H9 (cell line): ENCODE results near the gene INTS6. TPM values are rescaled to one million over a fixed set of nuclear protein-coding genes. Genes with fewer than 3 reads are reported as not detected.

Experiments used
- DNase-seq: peaks from one replicate; pipeline ENCODE4 v3.0.0-alpha.2; 2017
- H2AFZ ChIP-seq: one replicate; pipeline ENCODE4 v1.6.1; 2013; ENCODE audit warnings: mild to moderate bottlenecking, low read length, control low read depth, moderate library complexity
- H2AK5ac ChIP-seq: 2 replicates; pipeline ENCODE4 v1.6.1; 2013; ENCODE audit warnings: low read length, control low read depth, mixed read lengths; ENCODE audit not compliant: insufficient read length
- H2BK120ac ChIP-seq: one replicate; pipeline ENCODE4 v1.6.1; 2013; ENCODE audit warnings: low read depth, mild to moderate bottlenecking, low read length, control low read depth, inconsistent platforms; ENCODE audit not compliant: poor library complexity, severe bottlenecking
- H2BK12ac ChIP-seq: 2 replicates; pipeline ENCODE4 v1.6.1; 2013; ENCODE audit warnings: low read length, control low read depth, mixed read lengths, low read depth; ENCODE audit not compliant: insufficient read length
- H2BK15ac ChIP-seq: 2 replicates; pipeline ENCODE4 v1.6.1; 2013; ENCODE audit warnings: low read depth, low read length, control low read depth
- H2BK20ac ChIP-seq: one replicate; pipeline ENCODE4 v1.6.1; 2013; ENCODE audit warnings: low read depth, mild to moderate bottlenecking, low read length, control low read depth, inconsistent platforms; ENCODE audit not compliant: poor library complexity, severe bottlenecking
- H2BK5ac ChIP-seq: 2 replicates; pipeline ENCODE4 v1.6.1; 2013; ENCODE audit warnings: low read length, control low read depth, mixed read lengths; ENCODE audit not compliant: insufficient read length
- H3K14ac ChIP-seq: 2 replicates; pipeline ENCODE4 v1.6.1; 2013; ENCODE audit warnings: low read length, control low read depth; ENCODE audit not compliant: insufficient read depth
- H3K18ac ChIP-seq: 2 replicates; pipeline ENCODE4 v1.6.1; 2013; ENCODE audit warnings: low read depth, mild to moderate bottlenecking, mixed read lengths, low read length, control low read depth; ENCODE audit not compliant: insufficient read length
- H3K23ac ChIP-seq: 2 replicates; pipeline ENCODE4 v1.6.1; 2013; ENCODE audit warnings: low read length, control low read depth, mixed read lengths, low read depth; ENCODE audit not compliant: insufficient read length
- H3K23me2 ChIP-seq: 2 replicates; pipeline ENCODE4 v1.6.1; 2013; ENCODE audit warnings: low read depth, mild to moderate bottlenecking, mixed read lengths, low read length, control low read depth; ENCODE audit not compliant: insufficient read length, poor library complexity, severe bottlenecking
- H3K27ac ChIP-seq: 2 replicates; pipeline ENCODE4 v1.5.1; 2013; ENCODE audit warnings: low read length, control low read depth, mixed read lengths, low read depth; ENCODE audit not compliant: insufficient read length
- H3K27me3 ChIP-seq: 2 replicates; pipeline ENCODE4 v1.6.1; 2013; ENCODE audit warnings: low read length, control low read depth, inconsistent platforms; ENCODE audit not compliant: insufficient read depth
- H3K4ac ChIP-seq: 2 replicates; pipeline ENCODE4 v1.6.1; 2013; ENCODE audit warnings: low read depth, mild to moderate bottlenecking, control low read depth, inconsistent platforms, low read length, moderate library complexity
- H3K4me1 ChIP-seq: 2 replicates; pipeline ENCODE4 v1.6.1; 2013; ENCODE audit warnings: low read length, control low read depth, inconsistent platforms; ENCODE audit not compliant: insufficient read depth
- H3K4me2 ChIP-seq: 2 replicates; pipeline ENCODE4 v1.6.1; 2013; ENCODE audit warnings: low read length, control low read depth, mixed read lengths; ENCODE audit not compliant: insufficient read length, insufficient read depth
- H3K56ac ChIP-seq: 2 replicates; pipeline ENCODE4 v1.6.1; 2013; ENCODE audit warnings: low read depth, mild to moderate bottlenecking, mixed read lengths, low read length, control low read depth; ENCODE audit not compliant: insufficient read length
- H3K79me1 ChIP-seq: 2 replicates; pipeline ENCODE4 v1.6.1; 2013; ENCODE audit warnings: low read depth, mild to moderate bottlenecking, moderate library complexity, low read length, control low read depth, inconsistent platforms; ENCODE audit not compliant: insufficient read depth, poor library complexity, severe bottlenecking
- H3K79me2 ChIP-seq: 2 replicates; pipeline ENCODE4 v1.6.1; 2013; ENCODE audit warnings: low read length, control low read depth, inconsistent platforms; ENCODE audit not compliant: insufficient read depth
- H3K9ac ChIP-seq: 2 replicates; pipeline ENCODE4 v1.6.1; 2013; ENCODE audit warnings: low read length, control low read depth, mixed read lengths; ENCODE audit not compliant: insufficient read length; ENCODE audit errors: extremely low read depth
- H3K9me3 ChIP-seq: one replicate; pipeline ENCODE4 v1.6.1; 2013; ENCODE audit warnings: low read depth, low read length, inconsistent platforms; ENCODE audit not compliant: control insufficient read depth
- H3T11ph ChIP-seq: one replicate; pipeline ENCODE4 v1.6.1; 2013; ENCODE audit warnings: mild to moderate bottlenecking, low read length, control low read depth, inconsistent platforms
- H4K20me1 ChIP-seq: one replicate; pipeline ENCODE4 v1.6.1; 2013; ENCODE audit not compliant: control insufficient read depth, insufficient read length, insufficient read depth
- H4K5ac ChIP-seq: 2 replicates; pipeline ENCODE4 v1.6.1; 2013; ENCODE audit warnings: low read depth, mild to moderate bottlenecking, mixed read lengths, low read length, control low read depth; ENCODE audit not compliant: insufficient read length
- H4K8ac ChIP-seq: replicated peaks from 2 replicates; pipeline ENCODE4 v1.6.1; 2013; ENCODE audit warnings: low read length, control low read depth, mixed read lengths, low read depth; ENCODE audit not compliant: insufficient read length
- H4K91ac ChIP-seq: 2 replicates; pipeline ENCODE4 v1.6.1; 2013; ENCODE audit warnings: low read depth, mild to moderate bottlenecking, moderate library complexity, mixed read lengths, low read length, control low read depth; ENCODE audit not compliant: insufficient read length
- H3K27ac Mint-ChIP-seq, 3 experiments: 2 replicates in 2 of 3; 3 replicates in 1 of 3; pipeline ENCODE4 v1.8.0; 2020 to 2021; ENCODE audit warnings: mixed read lengths in 3 of 3, mild to moderate bottlenecking in 1 of 3, moderate library complexity in 1 of 3
- H3K27me3 Mint-ChIP-seq: 2 replicates; pipeline ENCODE4 v1.8.0; 2021; ENCODE audit warnings: low read depth, mild to moderate bottlenecking, moderate library complexity, mixed read lengths
- H3K36me3 Mint-ChIP-seq, 3 experiments: 2 replicates in 2 of 3; 3 replicates in 1 of 3; pipeline ENCODE4 v1.8.0; 2020 to 2021; ENCODE audit warnings: low read depth in 3 of 3, mixed read lengths in 3 of 3; ENCODE audit not compliant: insufficient read depth in 1 of 3
- H3K4me1 Mint-ChIP-seq, 2 experiments: 2 replicates each; pipeline ENCODE4 v1.8.0; 2020; ENCODE audit warnings: mixed read lengths in 2 of 2
- H3K4me3 Mint-ChIP-seq, 2 experiments: 2 replicates in 1 of 2; 3 replicates in 1 of 2; pipeline ENCODE4 v1.8.0; 2020 to 2021; ENCODE audit warnings: mild to moderate bottlenecking in 2 of 2, mixed read lengths in 2 of 2, moderate library complexity in 1 of 2
- H3K9me3 Mint-ChIP-seq, 2 experiments: 2 replicates in 1 of 2; 3 replicates in 1 of 2; pipeline ENCODE4 v1.8.0; 2020; ENCODE audit warnings: mild to moderate bottlenecking in 2 of 2, mixed read lengths in 2 of 2, moderate library complexity in 1 of 2
- WGBS: extraction: QIAGEN DNeasy Blood & Tissue Kit; methylation state at CpG from one replicate; pipeline ENCODE4 v1.1.7; 2013; ENCODE audit warnings: missing lambda C conversion rate, low lambda C conversion rate, mixed read lengths; ENCODE audit not compliant: insufficient read length; ENCODE audit errors: extremely low coverage; 5-methylcytosine and 5-hydroxymethylcytosine counted together
- total RNA-seq: library from RNA; stranded (reverse); gene quantifications from 2 replicates; pipeline ENCODE4 v1.2.1, GENCODE V29; 2021
- TF ChIP-seq, protein P1 (sequence below): fragments of 200-600 bp; sonication (generic); conservative IDR thresholded peaks from 3 replicates; pipeline ENCODE4 v1.8.0; 2021; ENCODE audit warnings: antibody characterized with exemption, mild to moderate bottlenecking

INTS6 gene
- total RNA-seq, 1 experiment from 2014 or later: 61.2 TPM

- H3K27ac Mint-ChIP-seq: peak overlapping the region in 2 of 3 experiments; percentile 41 to 80; a peak in 2 of 7 replicates
- no peaks in the 10 kb centered on the region for H4K20me1 ChIP-seq
- H3K4me3 Mint-ChIP-seq: no peak overlapping the region
- no peak overlapping the region for H3K56ac ChIP-seq
- H3K27me3 ChIP-seq: no peaks in the 10 kb centered on the region
- no CpG with 5 or more reads among the region's 2 CpGs for WGBS
- no peak overlapping the region for H2BK20ac ChIP-seq
- no peak overlapping the region for H2AFZ ChIP-seq
- no peak overlapping the region for H2BK12ac ChIP-seq
- H2BK15ac ChIP-seq: no peak overlapping the region
- no peaks in the 10 kb centered on the region for H3K9me3 ChIP-seq
- H3T11ph ChIP-seq: no peak overlapping the region
- H2BK120ac ChIP-seq: no peak overlapping the region
- H3K23ac ChIP-seq: no peak overlapping the region
- no peak overlapping the region for H4K91ac ChIP-seq
- no peak overlapping the region for H2AK5ac ChIP-seq
- no peak overlapping the region for H4K5ac ChIP-seq
- peaks cover 7 to 43% (median 14%) of the 10 kb centered on the region in 3 experiments; a peak in 6 of 7 replicates for H3K36me3 Mint-ChIP-seq
- no peak overlapping the region for H3K4me2 ChIP-seq
- H3K4me1 Mint-ChIP-seq: peaks cover 2 to 8% of the 10 kb centered on the region in 2 experiments
- no peaks in the 10 kb centered on the region for H3K27me3 Mint-ChIP-seq
- no peak for DNase-seq
- no peak overlapping the region for H2BK5ac ChIP-seq
- H3K9me3 Mint-ChIP-seq: no peaks in the 10 kb centered on the region
- H3K14ac ChIP-seq: no peak overlapping the region
- H3K9ac ChIP-seq: no peak overlapping the region
- TF ChIP-seq, protein P1, sequence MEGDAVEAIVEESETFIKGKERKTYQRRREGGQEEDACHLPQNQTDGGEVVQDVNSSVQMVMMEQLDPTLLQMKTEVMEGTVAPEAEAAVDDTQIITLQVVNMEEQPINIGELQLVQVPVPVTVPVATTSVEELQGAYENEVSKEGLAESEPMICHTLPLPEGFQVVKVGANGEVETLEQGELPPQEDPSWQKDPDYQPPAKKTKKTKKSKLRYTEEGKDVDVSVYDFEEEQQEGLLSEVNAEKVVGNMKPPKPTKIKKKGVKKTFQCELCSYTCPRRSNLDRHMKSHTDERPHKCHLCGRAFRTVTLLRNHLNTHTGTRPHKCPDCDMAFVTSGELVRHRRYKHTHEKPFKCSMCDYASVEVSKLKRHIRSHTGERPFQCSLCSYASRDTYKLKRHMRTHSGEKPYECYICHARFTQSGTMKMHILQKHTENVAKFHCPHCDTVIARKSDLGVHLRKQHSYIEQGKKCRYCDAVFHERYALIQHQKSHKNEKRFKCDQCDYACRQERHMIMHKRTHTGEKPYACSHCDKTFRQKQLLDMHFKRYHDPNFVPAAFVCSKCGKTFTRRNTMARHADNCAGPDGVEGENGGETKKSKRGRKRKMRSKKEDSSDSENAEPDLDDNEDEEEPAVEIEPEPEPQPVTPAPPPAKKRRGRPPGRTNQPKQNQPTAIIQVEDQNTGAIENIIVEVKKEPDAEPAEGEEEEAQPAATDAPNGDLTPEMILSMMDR: no peak
- H4K8ac ChIP-seq: no peak overlapping the region
- H3K79me1 ChIP-seq: peaks cover 3% of the 10 kb centered on the region
- peaks cover 2% of the 10 kb centered on the region; the same call in 1 of the 2 replicates for H3K79me2 ChIP-seq
- no peak overlapping the region for H3K4ac ChIP-seq
- H3K18ac ChIP-seq: no peak overlapping the region
- H3K27ac ChIP-seq: no peak overlapping the region
- H3K4me1 ChIP-seq: no peaks in the 10 kb centered on the region
- no peaks in the 10 kb centered on the region for H3K23me2 ChIP-seq
Observed at GRCh38 chr13:51405176-51405575, 47.7 kb downstream of the INTS6 start.
